Loucy (cell line): Measurements from ENCODE around the gene SGPL1.

Source experiments
- CTCF ChIP-seq: fragments of 200-600 bp; sonication (generic); conservative IDR thresholded peaks from 2 replicates; pipeline ENCODE4 v1.5.1; 2014; ENCODE audit warnings: mild to moderate bottlenecking, antibody characterized with exemption, low read length
- EZH2phosphoT487 ChIP-seq: fragments of 200-600 bp; IDR thresholded peaks from 2 replicates; pipeline ENCODE4 v1.6.1; 2018; ENCODE audit warnings: antibody characterized with exemption, mild to moderate bottlenecking, moderate library complexity, borderline replicate concordance

GRCh38 chr10:70771311-70772194, 44.2 kb upstream of the SGPL1 start:
- TF ChIP-seq CTCF (no peak; the same call in 1 of the 2 replicates), EZH2phosphoT487 (no peak)
